CD4-positive, alpha-beta memory T cell (primary cell): ENCODE measurements around the gene SWAP70. TPM values are rescaled to one million over a fixed set of nuclear protein-coding genes. Genes with fewer than 3 reads are reported as not detected.
A peak's percentile ranks its signal among the peaks of the same experiment; 100 is the strongest.

Source experiments
- CTCF ChIA-PET: fragments of 350-600 bp; sonication (Branson Sonifier 250); formaldehyde crosslinking; loops from one replicate; lab custom pipeline; 2021; ENCODE audit warnings: inconsistent platforms; ENCODE audit not compliant: partially characterized antibody; lab: Charles Lee
- POLR2A ChIA-PET: fragments of 350-600 bp; sonication (Branson Sonifier 250); formaldehyde crosslinking; loops from one replicate; lab custom pipeline; 2021; ENCODE audit not compliant: partially characterized antibody; lab: Charles Lee
- DNase-seq, 5 donors: peaks; one replicate each; pipeline versions ENCODE4 v3.0.0 to v3.0.0-alpha.2; 2020 to 2022; ENCODE audit warnings: mixed read lengths in 1 of 5
- H3K27ac ChIP-seq: one replicate; pipeline ENCODE4 v1.7.0; 2013; ENCODE audit warnings: low read depth, low read length
- H3K27me3 ChIP-seq: 2 replicates; pipeline ENCODE4 v1.7.0; 2013; ENCODE audit warnings: mild to moderate bottlenecking, low read length, moderate library complexity; ENCODE audit not compliant: insufficient read depth
- H3K36me3 ChIP-seq: 2 replicates; pipeline ENCODE4 v1.7.0; 2013; ENCODE audit warnings: mild to moderate bottlenecking, low read length, moderate library complexity; ENCODE audit not compliant: insufficient read depth
- H3K4me1 ChIP-seq: 2 replicates; pipeline ENCODE4 v1.7.0; 2013; ENCODE audit warnings: mild to moderate bottlenecking, low read length, moderate library complexity; ENCODE audit not compliant: insufficient read depth
- H3K4me3 ChIP-seq, 2 donors: one replicate each; pipeline ENCODE4 v1.7.0; 2013; ENCODE audit warnings: low read length in 2 of 2, mild to moderate bottlenecking in 1 of 2
- H3K9me3 ChIP-seq, 2 donors: one replicate each; pipeline ENCODE4 v1.7.0; 2013; ENCODE audit warnings: low read length in 2 of 2, control low read depth in 1 of 2; ENCODE audit not compliant: control insufficient read depth in 1 of 2
- H3K27ac Mint-ChIP-seq, 7 donors: one replicate each; pipeline ENCODE4 v1.8.0; 2020 to 2021; ENCODE audit warnings: mixed read lengths in 7 of 7, mild to moderate bottlenecking in 6 of 7, inconsistent platforms in 3 of 7, moderate library complexity in 3 of 7
- H3K27me3 Mint-ChIP-seq, 2 donors: one replicate each; pipeline ENCODE4 v1.8.0; 2020 to 2021; ENCODE audit warnings: mixed read lengths in 2 of 2
- H3K36me3 Mint-ChIP-seq, 2 donors: one replicate each; pipeline ENCODE4 v1.8.0; 2020 to 2021; ENCODE audit warnings: mixed read lengths in 2 of 2, inconsistent platforms in 1 of 2, mild to moderate bottlenecking in 1 of 2
- H3K4me1 Mint-ChIP-seq, 4 donors: one replicate each; pipeline ENCODE4 v1.8.0; 2020 to 2021; ENCODE audit warnings: mixed read lengths in 4 of 4, mild to moderate bottlenecking in 1 of 4
- H3K4me3 Mint-ChIP-seq, 8 donors: one replicate each; pipeline ENCODE4 v1.8.0; 2020 to 2021; ENCODE audit warnings: mixed read lengths in 8 of 8, mild to moderate bottlenecking in 7 of 8, moderate library complexity in 6 of 8, inconsistent platforms in 3 of 8
- H3K9me3 Mint-ChIP-seq, 8 donors: one replicate each; pipeline ENCODE4 v1.8.0; 2020 to 2021; ENCODE audit warnings: mixed read lengths in 8 of 8, mild to moderate bottlenecking in 5 of 8, inconsistent platforms in 3 of 8, moderate library complexity in 1 of 8
- intact Hi-C: fragments of 100-400 bp; cut with micrococcal nuclease; formaldehyde crosslinking; loops from one replicate; pipeline ENCODE4 v1.15.1; 2023
- polyA plus RNA-seq, 2 donors: library from polyadenylated mRNA; unstranded; fragments of 300-500 nt; fragmentation: Illumina TruSeq; gene quantifications; one replicate each; pipeline ENCODE4 v1.2.3, GENCODE V29; 2021
- total RNA-seq, 2 experiments: library from RNA; stranded (reverse); gene quantifications; one replicate each; pipeline ENCODE4 v1.2.3, GENCODE V29; 2021

Gene SWAP70
- total and polyA plus RNA-seq, 4 experiments from 2014 or later = 2.2 to 6.6 (median 4.9) TPM

- DNase-seq = no peak
- H3K36me3 ChIP-seq = no peaks in the 10 kb centered on the region
- Mint-ChIP-seq H3K36me3 (peaks cover 3 to 5% of the 10 kb centered on the region in 2 donors), H3K27me3 (peaks cover 2 to 5% of the 10 kb centered on the region in 2 donors), H3K4me3 (no peak overlapping the region), H3K27ac (peak overlapping the region in 1 of 7 donors; percentile 30), H3K4me1 (peaks cover 5 to 9% (median 7%) of the 10 kb centered on the region in 4 donors), H3K9me3 (peaks cover 0 to 4% (median 0%) of the 10 kb centered on the region in 8 donors)
- no peaks in the 10 kb centered on the region for H3K9me3 ChIP-seq
- H3K4me1 ChIP-seq = no peaks in the 10 kb centered on the region
- ChIA-PET CTCF (interaction anchor here (2.1 kb wide), 1 partner anchor 101 kb away, joined by 5 read pairs; no protein-coding TSS in a partner anchor), POLR2A (interaction anchor here (0.6 kb wide), 1 partner anchor 40 kb away, joined by 4 read pairs; no protein-coding TSS in a partner anchor)
- no peak overlapping the region for H3K4me3 ChIP-seq
- H3K27ac ChIP-seq = no peak overlapping the region
- no peaks in the 10 kb centered on the region for H3K27me3 ChIP-seq
- intact Hi-C loops = no loop called here
These were observed 50.5 kb downstream of the SWAP70 start for GRCh38 chr11:9714272-9714940.

GRCh38 chr11:9716275-9717039 is 52.6 kb downstream of the SWAP70 start:
- H3K27me3 Mint-ChIP-seq = peaks cover 2 to 3% of the 10 kb centered on the region in 2 donors
- H3K27ac Mint-ChIP-seq = peak overlapping the region in 1 of 7 donors; percentile 4
- no peaks in the 10 kb centered on the region for H3K36me3 ChIP-seq
- ChIA-PET CTCF (interaction anchor here (2.0 to 2.1 kb wide), 2 partner anchors 10 to 103 kb away, joined by 4 to 5 read pairs; no protein-coding TSS in a partner anchor), POLR2A (interaction anchor here (0.6 kb wide), 1 partner anchor 42 kb away, joined by 3 read pairs; no protein-coding TSS in a partner anchor)
- peaks cover 3 to 5% of the 10 kb centered on the region in 2 donors for H3K36me3 Mint-ChIP-seq
- intact Hi-C loops = no loop called here
- H3K9me3 ChIP-seq = no peaks in the 10 kb centered on the region
- H3K4me3 Mint-ChIP-seq = no peak overlapping the region
- no peaks in the 10 kb centered on the region for H3K4me1 ChIP-seq
- no peak overlapping the region for H3K27ac ChIP-seq
- peaks cover 9 to 13% (median 11%) of the 10 kb centered on the region in 4 donors for H3K4me1 Mint-ChIP-seq
- peaks cover 0 to 4% (median 0%) of the 10 kb centered on the region in 8 donors for H3K9me3 Mint-ChIP-seq
- no peaks in the 10 kb centered on the region for H3K27me3 ChIP-seq
- H3K4me3 ChIP-seq = no peak overlapping the region
- DNase-seq = no peak

GRCh38 chr11:9717040-9717357 is 53.1 kb downstream of the SWAP70 start:
- DNase-seq = no peak
- peak overlapping the region in 1 of 7 donors; percentile 4 for H3K27ac Mint-ChIP-seq
- H3K9me3 ChIP-seq = no peaks in the 10 kb centered on the region
- peaks cover 9 to 13% (median 11%) of the 10 kb centered on the region in 4 donors for H3K4me1 Mint-ChIP-seq
- no peaks in the 10 kb centered on the region for H3K27me3 ChIP-seq
- no peak overlapping the region for H3K4me3 Mint-ChIP-seq
- peaks cover 0 to 4% (median 0%) of the 10 kb centered on the region in 8 donors for H3K9me3 Mint-ChIP-seq
- POLR2A ChIA-PET = interaction anchor here (0.6 kb wide), 1 partner anchor 42 kb away, joined by 3 read pairs; no protein-coding TSS in a partner anchor
- no peak overlapping the region for H3K4me3 ChIP-seq
- intact Hi-C loops = no loop called here
- CTCF ChIA-PET = interaction anchor here (2.0 kb wide), 1 partner anchor 10 kb away, joined by 4 read pairs; no protein-coding TSS in a partner anchor
- peaks cover 3 to 5% of the 10 kb centered on the region in 2 donors for H3K36me3 Mint-ChIP-seq
- H3K27ac ChIP-seq = no peak overlapping the region
- no peaks in the 10 kb centered on the region for H3K4me1 ChIP-seq
- H3K36me3 ChIP-seq = no peaks in the 10 kb centered on the region
- H3K27me3 Mint-ChIP-seq = peaks cover under 1 to 2% of the 10 kb centered on the region in 2 donors

DNA sequence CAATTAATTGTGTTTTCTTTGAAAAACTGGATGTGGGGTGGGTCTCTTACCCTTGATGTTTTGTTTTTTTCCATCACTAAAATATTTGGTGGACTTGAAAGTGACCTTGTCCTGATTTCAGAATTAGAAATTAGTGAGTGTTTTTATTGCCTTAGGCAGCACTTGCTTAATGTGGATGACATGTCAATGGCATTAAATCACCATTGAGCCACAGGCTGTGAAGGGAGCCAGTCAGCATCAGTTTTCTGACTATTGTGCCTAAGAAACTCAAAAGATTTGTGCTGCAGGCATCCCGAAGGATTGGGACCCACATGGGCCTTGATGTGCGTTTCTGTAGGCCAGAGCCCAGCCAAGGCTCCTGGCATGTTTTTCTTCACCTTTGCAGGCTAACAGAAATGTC is 53.8 kb downstream of the SWAP70 start:
- H3K4me1 Mint-ChIP-seq = peaks cover 9 to 13% (median 11%) of the 10 kb centered on the region in 4 donors
- no peak overlapping the region for H3K4me3 ChIP-seq
- H3K36me3 Mint-ChIP-seq = peaks cover 3 to 5% of the 10 kb centered on the region in 2 donors
- H3K27me3 ChIP-seq = no peaks in the 10 kb centered on the region
- H3K27ac ChIP-seq = no peak overlapping the region
- intact Hi-C loops = no loop called here
- DNase-seq = no peak
- ChIA-PET POLR2A (no interaction called here), CTCF (interaction anchor here (2.0 kb wide), 1 partner anchor 9 kb away, joined by 4 read pairs; no protein-coding TSS in a partner anchor)
- no peak overlapping the region for H3K4me3 Mint-ChIP-seq
- H3K9me3 Mint-ChIP-seq = peaks cover 0 to 4% (median 0%) of the 10 kb centered on the region in 8 donors
- no peaks in the 10 kb centered on the region for H3K36me3 ChIP-seq
- no peaks in the 10 kb centered on the region for H3K4me1 ChIP-seq
- no peaks in the 10 kb centered on the region for H3K9me3 ChIP-seq
- no peak overlapping the region for H3K27ac Mint-ChIP-seq
- H3K27me3 Mint-ChIP-seq = peaks cover 0 to 2% of the 10 kb centered on the region in 2 donors

- H3K4me1 Mint-ChIP-seq = peaks cover 9 to 13% (median 11%) of the 10 kb centered on the region in 4 donors
These were observed 54.3 kb downstream of the SWAP70 start for GRCh38 chr11:9718147-9718546.

DNA sequence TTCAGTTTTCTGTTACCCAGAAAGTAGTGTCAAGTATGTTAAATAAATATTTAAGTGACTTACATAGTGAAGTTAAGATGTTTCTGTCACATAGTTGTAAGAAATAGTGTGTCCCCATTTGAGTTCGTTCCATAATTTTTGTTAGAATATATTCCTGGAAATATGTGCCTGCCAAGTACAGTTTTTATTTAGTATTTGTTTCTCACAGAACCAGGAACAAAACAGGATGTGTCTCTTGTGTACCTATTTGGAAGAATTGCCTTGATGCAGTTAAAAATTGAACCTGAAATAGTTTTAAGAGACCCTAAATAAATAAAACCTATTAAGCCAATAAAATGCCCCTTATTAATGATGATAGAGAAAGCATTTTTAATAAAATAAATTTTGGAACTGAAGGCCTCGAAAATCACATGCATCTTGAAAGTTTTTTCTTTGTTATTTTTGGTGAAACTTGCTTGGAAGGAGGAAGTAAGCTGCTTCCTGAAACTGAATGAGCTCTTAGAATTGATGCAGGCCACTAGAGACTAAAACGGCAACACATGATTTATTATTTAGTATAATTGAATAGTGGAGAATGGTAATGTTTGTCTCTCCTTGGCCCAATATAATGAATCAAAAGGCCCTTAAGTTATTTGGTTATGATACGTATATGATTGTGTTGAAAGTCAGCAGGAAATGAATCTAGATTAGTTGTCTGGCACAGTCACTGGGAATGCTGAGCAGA is 55.9 kb downstream of the SWAP70 start:
- intact Hi-C loops = no loop called here
- H3K36me3 Mint-ChIP-seq = no peaks in the 10 kb centered on the region
- Histone ChIP-seq H3K4me1 (no peaks in the 10 kb centered on the region), H3K4me3 (no peak overlapping the region), H3K9me3 (no peaks in the 10 kb centered on the region), H3K27ac (no peak overlapping the region), H3K27me3 (no peaks in the 10 kb centered on the region), H3K36me3 (no peaks in the 10 kb centered on the region)
- H3K4me1 Mint-ChIP-seq = peaks cover 9 to 13% (median 11%) of the 10 kb centered on the region in 4 donors
- CTCF ChIA-PET = interaction anchor here (0.6 kb wide), 1 partner anchor 186 kb away, joined by 3 read pairs; no protein-coding TSS in a partner anchor
- H3K27me3 Mint-ChIP-seq = no peaks in the 10 kb centered on the region
- POLR2A ChIA-PET = no interaction called here
- peaks cover 0 to 2% (median 0%) of the 10 kb centered on the region in 8 donors for H3K9me3 Mint-ChIP-seq
- no peak for DNase-seq
- H3K27ac Mint-ChIP-seq = peak overlapping the region in 2 of 7 donors; percentile 34 to 53
- H3K4me3 Mint-ChIP-seq = no peak overlapping the region

More at GRCh38 chr11:9718147-9718546, 54.3 kb downstream of the SWAP70 start:
- H3K4me1 ChIP-seq = no peaks in the 10 kb centered on the region
- Mint-ChIP-seq H3K27ac (peak overlapping the region in 1 of 7 donors; percentile 7), H3K9me3 (peaks cover 0 to 4% (median 0%) of the 10 kb centered on the region in 8 donors), H3K36me3 (peaks cover 3 to 5% of the 10 kb centered on the region in 2 donors), H3K4me3 (no peak overlapping the region), H3K27me3 (no peaks in the 10 kb centered on the region)
- H3K27me3 ChIP-seq = no peaks in the 10 kb centered on the region
- no peak for DNase-seq
- intact Hi-C loops = no loop called here
- ChIA-PET POLR2A (no interaction called here), CTCF (interaction anchor here (2.0 kb wide), 1 partner anchor 8 kb away, joined by 4 read pairs; no protein-coding TSS in a partner anchor)
- H3K4me3 ChIP-seq = no peak overlapping the region
- no peaks in the 10 kb centered on the region for H3K36me3 ChIP-seq
- no peaks in the 10 kb centered on the region for H3K9me3 ChIP-seq
- no peak overlapping the region for H3K27ac ChIP-seq
